Measurements from ENCODE around the gene FXYD6. TPM values are rescaled to one million over a fixed set of nuclear protein-coding genes. Genes with fewer than 3 reads are reported as not detected.

Gene FXYD6
- total and polyA plus RNA-seq, 7 donors: 12.3 to 305 (median 243) TPM

DNA sequence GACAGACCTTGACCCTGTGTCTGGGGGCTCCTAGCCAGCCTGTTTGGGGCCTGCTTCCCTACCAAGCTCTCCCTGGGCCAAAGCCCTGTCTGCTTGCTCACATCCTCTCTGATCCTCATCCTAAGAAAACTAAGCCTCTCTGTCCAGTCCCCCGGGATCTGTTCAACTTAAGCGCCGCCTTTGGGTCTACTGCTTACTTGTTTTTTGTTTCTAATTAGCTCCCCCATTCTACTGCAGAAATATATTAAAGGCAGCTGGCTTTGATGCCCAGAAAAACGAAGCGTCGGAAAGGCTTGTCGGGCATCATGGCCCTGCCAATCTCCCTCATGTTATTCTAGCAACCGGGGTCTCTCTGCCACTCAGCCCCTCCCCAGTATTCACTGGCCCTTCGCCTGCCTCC is 82.9 kb downstream of the FXYD6 start:
- TF ChIP-seq POLR2A (IDR thresholded peaks at IDR 0.05) (no peak), POLR2AphosphoS5 (IDR thresholded peaks at IDR 0.05) (no peak), EP300 (IDR thresholded peaks at IDR 0.05) (no peak)
- TF ChIP-seq, protein P1, sequence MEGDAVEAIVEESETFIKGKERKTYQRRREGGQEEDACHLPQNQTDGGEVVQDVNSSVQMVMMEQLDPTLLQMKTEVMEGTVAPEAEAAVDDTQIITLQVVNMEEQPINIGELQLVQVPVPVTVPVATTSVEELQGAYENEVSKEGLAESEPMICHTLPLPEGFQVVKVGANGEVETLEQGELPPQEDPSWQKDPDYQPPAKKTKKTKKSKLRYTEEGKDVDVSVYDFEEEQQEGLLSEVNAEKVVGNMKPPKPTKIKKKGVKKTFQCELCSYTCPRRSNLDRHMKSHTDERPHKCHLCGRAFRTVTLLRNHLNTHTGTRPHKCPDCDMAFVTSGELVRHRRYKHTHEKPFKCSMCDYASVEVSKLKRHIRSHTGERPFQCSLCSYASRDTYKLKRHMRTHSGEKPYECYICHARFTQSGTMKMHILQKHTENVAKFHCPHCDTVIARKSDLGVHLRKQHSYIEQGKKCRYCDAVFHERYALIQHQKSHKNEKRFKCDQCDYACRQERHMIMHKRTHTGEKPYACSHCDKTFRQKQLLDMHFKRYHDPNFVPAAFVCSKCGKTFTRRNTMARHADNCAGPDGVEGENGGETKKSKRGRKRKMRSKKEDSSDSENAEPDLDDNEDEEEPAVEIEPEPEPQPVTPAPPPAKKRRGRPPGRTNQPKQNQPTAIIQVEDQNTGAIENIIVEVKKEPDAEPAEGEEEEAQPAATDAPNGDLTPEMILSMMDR (IDR thresholded peaks at IDR 0.05): no peak
- H3K27ac ChIP-seq: no peak overlapping the region
- peaks cover 24 to 60% (median 33%) of the 10 kb centered on the region in 3 donors for H3K27me3 ChIP-seq
- H3K4me3 ChIP-seq: no peak overlapping the region
- intact Hi-C loops (cut with DNase I): no loop called here
- no peaks in the 10 kb centered on the region for H3K36me3 ChIP-seq
- 93 to 94% methylated on average over 9 of the region's 9 CpGs for WGBS, 2 donors
- no peaks in the 10 kb centered on the region for H3K9me3 ChIP-seq
- no peak for DNase-seq
- peaks cover 0 to 22% (median 21%) of the 10 kb centered on the region in 4 donors for H3K4me1 ChIP-seq

DNA sequence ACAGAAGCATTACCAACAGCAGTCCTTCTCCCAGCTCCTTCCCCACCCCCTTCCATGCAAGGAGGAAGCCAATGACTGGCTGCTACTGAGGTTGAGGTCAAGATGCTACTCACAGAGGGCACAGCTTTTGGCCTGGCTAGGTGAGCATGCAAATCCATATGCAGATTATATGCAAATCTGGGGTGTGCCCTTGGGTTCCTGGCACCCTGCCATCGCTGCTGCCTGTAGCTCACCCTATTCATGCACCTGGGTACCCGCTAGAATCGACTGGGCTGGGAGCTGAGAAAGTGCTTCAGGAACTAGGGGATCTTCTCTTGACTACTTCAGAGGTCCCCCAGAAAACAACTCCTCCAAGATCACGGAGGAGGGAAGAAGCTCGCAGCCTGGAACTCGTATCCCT is 83.5 kb downstream of the FXYD6 start:
- H3K36me3 ChIP-seq: no peaks in the 10 kb centered on the region
- no peak overlapping the region for H3K4me3 ChIP-seq
- H3K4me1 ChIP-seq: peaks cover 0 to 22% (median 21%) of the 10 kb centered on the region in 4 donors
- DNase-seq: no peak
- H3K27me3 ChIP-seq: peaks cover 24 to 56% (median 33%) of the 10 kb centered on the region in 3 donors
- H3K9me3 ChIP-seq: no peaks in the 10 kb centered on the region
- no peak overlapping the region for H3K27ac ChIP-seq
- no peak for TF ChIP-seq EP300 (IDR thresholded peaks at IDR 0.05)
- TF ChIP-seq, protein P1 (IDR thresholded peaks at IDR 0.05): no peak
- TF ChIP-seq POLR2AphosphoS5 (IDR thresholded peaks at IDR 0.05): no peak
- TF ChIP-seq POLR2A (IDR thresholded peaks at IDR 0.05): no peak
- intact Hi-C loops (cut with DNase I): no loop called here
- WGBS, 2 donors: 89 to 92% methylated on average over 6 of the region's 6 CpGs

GRCh38 chr11:117792241-117792640 is 84.2 kb downstream of the FXYD6 start:
- H3K27me3 ChIP-seq: peaks cover 23 to 49% (median 29%) of the 10 kb centered on the region in 3 donors
- 82 to 85% methylated on average over 5 of the region's 5 CpGs for WGBS, 2 donors
- no peak overlapping the region for H3K27ac ChIP-seq
- intact Hi-C loops (cut with DNase I): no loop called here
- H3K9me3 ChIP-seq: no peaks in the 10 kb centered on the region
- DNase-seq: no peak
- H3K36me3 ChIP-seq: no peaks in the 10 kb centered on the region
- H3K4me3 ChIP-seq: no peak overlapping the region
- H3K4me1 ChIP-seq: peaks cover 0 to 20% (median 18%) of the 10 kb centered on the region in 4 donors
- TF ChIP-seq POLR2AphosphoS5 (IDR thresholded peaks at IDR 0.05) (no peak), EP300 (IDR thresholded peaks at IDR 0.05) (no peak), POLR2A (IDR thresholded peaks at IDR 0.05) (no peak)
- TF ChIP-seq, protein P1 (IDR thresholded peaks at IDR 0.05): no peak

DNA sequence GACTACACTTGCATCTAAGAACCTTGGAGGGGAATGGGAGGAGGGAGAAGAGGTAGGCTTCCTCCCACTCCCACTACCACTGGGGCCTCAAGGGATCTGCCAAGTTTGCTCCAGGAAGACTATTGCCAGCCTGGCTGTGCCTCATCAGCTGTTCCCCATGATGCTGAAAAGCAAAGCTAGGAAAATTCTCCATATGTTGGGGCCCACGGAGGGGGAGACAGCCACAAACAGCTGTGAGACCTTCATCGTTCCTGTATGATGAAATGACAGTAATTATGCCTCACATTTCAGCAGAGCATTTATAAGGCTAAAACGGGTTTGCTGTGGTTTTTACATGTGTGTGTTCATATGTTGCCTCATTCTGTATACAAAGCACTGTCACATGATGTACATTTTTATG is 86.2 kb downstream of the FXYD6 start:
- 58 to 82% methylated on average over 3 of the region's 3 CpGs for WGBS, 2 donors
- H3K27me3 ChIP-seq: peaks cover 4 to 29% (median 10%) of the 10 kb centered on the region in 3 donors
- H3K4me3 ChIP-seq: no peak overlapping the region
- H3K4me1 ChIP-seq: peaks cover 0 to under 1% (median 0%) of the 10 kb centered on the region in 4 donors
- no peaks in the 10 kb centered on the region for H3K9me3 ChIP-seq
- no peak overlapping the region for H3K27ac ChIP-seq
- no peaks in the 10 kb centered on the region for H3K36me3 ChIP-seq
- TF ChIP-seq EP300 (IDR thresholded peaks at IDR 0.05) (no peak), POLR2AphosphoS5 (IDR thresholded peaks at IDR 0.05) (no peak), POLR2A (IDR thresholded peaks at IDR 0.05) (no peak)
- TF ChIP-seq, protein P1 (IDR thresholded peaks at IDR 0.05): no peak
- no peak for DNase-seq
- intact Hi-C loops (cut with DNase I): no loop called here

GRCh38 chr11:117789241-117789640 is 87.2 kb downstream of the FXYD6 start:
- intact Hi-C loops (cut with DNase I): no loop called here
- Histone ChIP-seq H3K9me3 (no peaks in the 10 kb centered on the region), H3K4me3 (no peak overlapping the region), H3K27me3 (peaks cover 0 to 19% (median 0%) of the 10 kb centered on the region in 3 donors), H3K27ac (no peak overlapping the region), H3K4me1 (no peaks in the 10 kb centered on the region), H3K36me3 (no peaks in the 10 kb centered on the region)
- no peak for DNase-seq
- WGBS, 2 donors: 86 to 89% methylated on average over 4 of the region's 4 CpGs
- TF ChIP-seq, protein P1 (IDR thresholded peaks at IDR 0.05): no peak
- TF ChIP-seq POLR2AphosphoS5 (IDR thresholded peaks at IDR 0.05) (no peak), EP300 (IDR thresholded peaks at IDR 0.05) (no peak), POLR2A (IDR thresholded peaks at IDR 0.05) (no peak)

All from sigmoid colon (tissue), 7 donors.